Endothelial cell of umbilical vein (primary cell): ENCODE measurements around the gene COG4. TPM values are rescaled to one million over a fixed set of nuclear protein-coding genes. Genes with fewer than 3 reads are reported as not detected.

Source experiments
- BruUV-seq: library from RNA; stranded (reverse); fragments of 400-500 nt; replicated peaks from 2 replicates; lab custom pipeline; 2021; lab: Mats Ljungman, UMichigan
- CTCF ChIA-PET: fragments of 300-600, 350-600 bp; sonication (Branson Sonifier 250); formaldehyde crosslinking; loops from one replicate; lab custom pipeline; 2021; ENCODE audit warnings: antibody characterized with exemption, inconsistent platforms; lab: Charles Lee
- POLR2A ChIA-PET: fragments of 300-600, 350-600 bp; sonication (Branson Sonifier 250); formaldehyde crosslinking; loops from one replicate; lab custom pipeline; 2021; ENCODE audit warnings: antibody characterized with exemption, inconsistent platforms; lab: Charles Lee
- DNase-seq: peaks from one replicate; pipeline ENCODE4 v3.0.0-alpha.2; 2011; ENCODE audit warnings: low read depth, low spot score
- FAIRE-seq: peaks from 2 replicates; lab custom pipeline; 2011; peaks lifted over from hg19 to GRCh38; lab: Jason Lieb, UNC
- H2AFZ ChIP-seq: 2 replicates; pipeline ENCODE4 v1.6.0; 2012; ENCODE audit warnings: low read depth, low read length, control low read depth, inconsistent platforms
- H3K27ac ChIP-seq: 2 replicates; pipeline ENCODE4 v1.5.1; 2011; ENCODE audit warnings: low read depth, mild to moderate bottlenecking, control low read depth, low read length, moderate library complexity; ENCODE audit not compliant: insufficient read depth
- H3K27me3 ChIP-seq, 2 experiments: 2 replicates each; pipeline versions ENCODE4 v1.6.0 to v1.6.1; 2011; ENCODE audit warnings: low read length in 2 of 2, mixed read lengths in 1 of 2; ENCODE audit not compliant: control insufficient read depth in 2 of 2, insufficient read depth in 2 of 2
- H3K36me3 ChIP-seq, 2 experiments: 2 replicates in 1 of 2; 3 replicates in 1 of 2; pipeline ENCODE4 v1.5.1; 2011; ENCODE audit warnings: low read length in 2 of 2, mild to moderate bottlenecking in 1 of 2, moderate library complexity in 1 of 2; ENCODE audit not compliant: control insufficient read depth in 2 of 2, insufficient read depth in 2 of 2; ENCODE audit errors: extremely low read depth in 1 of 2
- H3K4me1 ChIP-seq: 3 replicates; pipeline ENCODE4 v1.5.1; 2011; ENCODE audit warnings: mild to moderate bottlenecking, low read length; ENCODE audit not compliant: control insufficient read depth, insufficient read depth; ENCODE audit errors: extremely low read depth
- H3K4me2 ChIP-seq: 2 replicates; pipeline ENCODE4 v1.6.1; 2011; ENCODE audit warnings: low read length, control low read depth, mixed read lengths; ENCODE audit not compliant: insufficient read depth
- H3K4me3 ChIP-seq, 3 experiments: fragments of 200-600 bp in 1 of 3; sonication (generic), shearing (Covaris generic) in 1 of 3; replicated peaks in 1 of 3; 2 replicates each; pipeline ENCODE4 v1.5.1; 2011 to 2016; ENCODE audit warnings: control low read depth in 3 of 3, low read length in 3 of 3, mild to moderate bottlenecking in 2 of 3, inconsistent platforms in 1 of 3, low read depth in 1 of 3, moderate library complexity in 1 of 3; ENCODE audit not compliant: insufficient read depth in 1 of 3
- H3K79me2 ChIP-seq: 2 replicates; pipeline ENCODE4 v1.6.0; 2012; ENCODE audit warnings: low read length, inconsistent platforms; ENCODE audit not compliant: control insufficient read depth, insufficient read depth
- H3K9ac ChIP-seq: replicated peaks from 2 replicates; pipeline ENCODE3; 2011; ENCODE audit warnings: low read length, control low read depth; ENCODE audit not compliant: insufficient read depth; ENCODE audit errors: extremely low read depth
- H3K9me1 ChIP-seq: replicated peaks from 3 replicates; pipeline ENCODE4 v1.6.0; 2011; ENCODE audit warnings: mild to moderate bottlenecking, low read length; ENCODE audit not compliant: control insufficient read depth, insufficient read depth; ENCODE audit errors: extremely low read depth
- H3K9me3 ChIP-seq: replicated peaks from 2 replicates; pipeline ENCODE4 v1.5.1; 2012; ENCODE audit warnings: low read length, inconsistent platforms; ENCODE audit not compliant: control insufficient read depth, insufficient read depth
- H4K20me1 ChIP-seq: replicated peaks from 2 replicates; pipeline ENCODE3; 2011; ENCODE audit warnings: mild to moderate bottlenecking, low read length; ENCODE audit not compliant: control insufficient read depth, insufficient read depth; ENCODE audit errors: extremely low read depth
- CTCF ChIP-seq, 2 donors: IDR thresholded peaks; 1 replicate in 1 of 2; 2 replicates in 1 of 2; pipeline ENCODE4 v1.5.1; 2011; ENCODE audit warnings: low read length in 2 of 2, mild to moderate bottlenecking in 2 of 2, moderate library complexity in 2 of 2, control low read depth in 1 of 2, inconsistent platforms in 1 of 2, low read depth in 1 of 2; ENCODE audit not compliant: insufficient read depth in 1 of 2; ENCODE audit errors: extremely low read depth in 1 of 2
- EZH2 ChIP-seq: IDR thresholded peaks from 2 replicates; pipeline ENCODE4 v1.6.1; 2012; ENCODE audit warnings: borderline replicate concordance, low read depth, mild to moderate bottlenecking, moderate library complexity, low read length, inconsistent platforms; ENCODE audit not compliant: severe bottlenecking
- FOS ChIP-seq: IDR thresholded peaks from 2 replicates; pipeline ENCODE4 v1.6.1; 2011; ENCODE audit warnings: mild to moderate bottlenecking, low read length, moderate library complexity, borderline replicate concordance; ENCODE audit not compliant: insufficient read depth
- GATA2 ChIP-seq: IDR thresholded peaks from 2 replicates; pipeline ENCODE4 v1.7.0; 2011; ENCODE audit warnings: low read depth, mild to moderate bottlenecking, moderate library complexity, mixed read lengths, low read length; ENCODE audit not compliant: insufficient read length, insufficient read depth
- JUN ChIP-seq: IDR thresholded peaks from 2 replicates; pipeline ENCODE4 v1.6.1; 2011; ENCODE audit warnings: borderline replicate concordance, low read depth; ENCODE audit not compliant: insufficient read length, insufficient read depth
- MAX ChIP-seq: IDR thresholded peaks from 2 replicates; pipeline ENCODE4 v1.6.1; 2011; ENCODE audit not compliant: insufficient read depth, insufficient read length
- MYC ChIP-seq: IDR thresholded peaks from one replicate; pipeline ENCODE4 v1.6.1; 2011; ENCODE audit warnings: mild to moderate bottlenecking, low read depth, low read length
- POLR2A ChIP-seq: IDR thresholded peaks from 2 replicates; pipeline ENCODE4 v1.6.1; 2012; ENCODE audit warnings: low read depth, mild to moderate bottlenecking, control low read depth, low read length
- POLR2AphosphoS5 ChIP-seq: IDR thresholded peaks from 2 replicates; pipeline ENCODE4 v1.6.1; 2012; ENCODE audit warnings: low read depth, mild to moderate bottlenecking, control low read depth, low read length, moderate library complexity; ENCODE audit not compliant: insufficient read depth
- dilution Hi-C: fragments of 300-500 bp; cut with MboI; formaldehyde crosslinking; loops from one replicate; pipeline ENCODE4 v1.15.0; 2019; ENCODE audit warnings: low sequenced_read_pairs; ENCODE audit not compliant: extremely low pct_ligation_motif_present
- intact Hi-C: fragments of 100-400 bp; cut with micrococcal nuclease; formaldehyde crosslinking; loops from one replicate; pipeline ENCODE4 v1.10.0; 2022
- polyA plus RNA-seq, 4 experiments: library from polyadenylated mRNA; depleted of rRNA in 3 of 4; stranded (reverse) in 3 of 4; unstranded in 1 of 4; fragments of >200 nt; gene quantifications; 2 replicates each; pipeline versions ENCODE4 v1.2.1 to v1.2.3, GENCODE V29; 2011 to 2012; ENCODE audit warnings: missing spikeins in 1 of 4
- total RNA-seq: library from RNA; stranded (reverse); gene quantifications from 2 replicates; pipeline ENCODE4 v1.2.3, GENCODE V29; 2021

Gene COG4
- total and polyA plus RNA-seq, 2 donors (not counting 3 experiments of a cell fraction or from before 2014, with no cell fraction given) = 53.7 to 61.2 TPM

GRCh38 chr16:70494777-70495176 is 28.6 kb downstream of the COG4 start:
- POLR2A ChIA-PET = interaction anchor here (0.7 kb wide), 1 partner anchor 266 kb away, joined by 3 read pairs; no protein-coding TSS in a partner anchor
- no peaks in the 10 kb centered on the region for H3K9me1 ChIP-seq

More at GRCh38 chr16:70494777-70495176, 28.6 kb downstream of the COG4 start:
- Histone ChIP-seq H2AFZ (no peak overlapping the region), H3K4me2 (no peak overlapping the region), H3K27me3 (no peaks in the 10 kb centered on the region), H4K20me1 (no peaks in the 10 kb centered on the region), H3K4me3 (no peak overlapping the region), H3K79me2 (no peaks in the 10 kb centered on the region), H3K36me3 (peaks cover 8 to 29% of the 10 kb centered on the region in 2 experiments), H3K4me1 (no peaks in the 10 kb centered on the region), H3K9ac (no peak overlapping the region), H3K9me3 (no peaks in the 10 kb centered on the region), H3K27ac (no peak overlapping the region)
- TF ChIP-seq CTCF (IDR thresholded peaks at IDR 0.05; ENCODE audit: extremely low read depth in 1 of 2, insufficient read depth in 1 of 2, low read depth in 1 of 2, low read length in 2 of 2) (no peak), JUN (no peak), FOS (no peak), POLR2A (no peak), MYC (no peak), GATA2 (no peak), EZH2 (no peak), MAX (no peak), POLR2AphosphoS5 (no peak)
- intact Hi-C loops (no loop called here), dilution Hi-C loops (no loop called here)
- CTCF ChIA-PET = interaction anchor here (1.0 kb wide), 1 partner anchor 125 kb away, joined by 3 read pairs; no protein-coding TSS in a partner anchor
- no TSS peak for BruUV-seq
- no peak for DNase-seq
- FAIRE-seq = no peak
